Measurements from ENCODE around the gene TNS3. TPM values are rescaled to one million over a fixed set of nuclear protein-coding genes. Genes with fewer than 3 reads are reported as not detected.

TNS3 gene
- total RNA-seq, 1 donor from 2014 or later = 92.9 TPM

GRCh38 chr7:47549916-47550315 lies 32.0 kb downstream of the TNS3 start:
- peaks cover 29% of the 10 kb centered on the region for H4K20me1 ChIP-seq (ENCODE audit: insufficient read depth, low read length)
- H3K9me3 ChIP-seq (ENCODE audit: insufficient read depth, low read depth, low read length) = no peaks in the 10 kb centered on the region
- FAIRE-seq (no peak), DNase-seq (ENCODE audit: low read depth) (no peak)
- no peak overlapping the region for H3K4me3 ChIP-seq (ENCODE audit: insufficient read depth, low read depth, low read length)
- H3K4me3 Mint-ChIP-seq (ENCODE audit: unreplicated experiment) = no peak overlapping the region
- H3K4me1 Mint-ChIP-seq (ENCODE audit: low read depth, unreplicated experiment) = peaks cover 21% of the 10 kb centered on the region
- H3K27ac Mint-ChIP-seq (ENCODE audit: unreplicated experiment) = no peak overlapping the region
- no peak overlapping the region for H2AFZ ChIP-seq (ENCODE audit: low read depth, low read length)
- H3K27me3 Mint-ChIP-seq (ENCODE audit: low read depth, unreplicated experiment) = no peaks in the 10 kb centered on the region
- H3K36me3 ChIP-seq (ENCODE audit: insufficient read depth, low read length) = no peaks in the 10 kb centered on the region
- peaks cover 3% of the 10 kb centered on the region for H3K9me3 Mint-ChIP-seq (ENCODE audit: unreplicated experiment)
- no peak overlapping the region for H3K4me2 ChIP-seq (ENCODE audit: low read length)
- peaks cover 48% of the 10 kb centered on the region for H3K79me2 ChIP-seq (ENCODE audit: insufficient read depth, low read length)
- peaks cover 17% of the 10 kb centered on the region for H3K36me3 Mint-ChIP-seq (ENCODE audit: low read depth, unreplicated experiment)
- H3K27me3 ChIP-seq (ENCODE audit: insufficient read depth, low read length) = no peaks in the 10 kb centered on the region
- no peak for TF ChIP-seq CTCF (IDR thresholded peaks at IDR 0.05; ENCODE audit: insufficient read depth, low read depth, low read length)
- no peak for TF ChIP-seq EZH2 (IDR thresholded peaks at IDR 0.05; ENCODE audit: insufficient read depth, low read length)
- peaks cover 17% of the 10 kb centered on the region for H3K4me1 ChIP-seq (ENCODE audit: insufficient read depth, low read length)
- H3K27ac ChIP-seq (ENCODE audit: low read depth, low read length) = no peak overlapping the region
- no peak overlapping the region for H3K9ac ChIP-seq (ENCODE audit: low read length)

GRCh38 chr7:47549397-47549796 lies 32.5 kb downstream of the TNS3 start:
- Mint-ChIP-seq H3K27ac (ENCODE audit: unreplicated experiment) (peak overlapping the region; percentile 31), H3K27me3 (ENCODE audit: low read depth, unreplicated experiment) (no peaks in the 10 kb centered on the region), H3K4me3 (ENCODE audit: unreplicated experiment) (no peak overlapping the region), H3K9me3 (ENCODE audit: unreplicated experiment) (peaks cover 3% of the 10 kb centered on the region), H3K36me3 (ENCODE audit: low read depth, unreplicated experiment) (peaks cover 19% of the 10 kb centered on the region), H3K4me1 (ENCODE audit: low read depth, unreplicated experiment) (peaks cover 21% of the 10 kb centered on the region)
- Histone ChIP-seq H4K20me1 (ENCODE audit: insufficient read depth, low read length) (peaks cover 32% of the 10 kb centered on the region), H3K9ac (ENCODE audit: low read length) (no peak overlapping the region), H3K9me3 (ENCODE audit: insufficient read depth, low read depth, low read length) (no peaks in the 10 kb centered on the region), H3K27me3 (ENCODE audit: insufficient read depth, low read length) (no peaks in the 10 kb centered on the region), H3K79me2 (ENCODE audit: insufficient read depth, low read length) (peaks cover 49% of the 10 kb centered on the region), H3K4me2 (ENCODE audit: low read length) (no peak overlapping the region), H3K36me3 (ENCODE audit: insufficient read depth, low read length) (no peaks in the 10 kb centered on the region), H3K4me1 (ENCODE audit: insufficient read depth, low read length) (peaks cover 17% of the 10 kb centered on the region), H3K4me3 (ENCODE audit: insufficient read depth, low read depth, low read length) (no peak overlapping the region), H3K27ac (ENCODE audit: low read depth, low read length) (no peak overlapping the region), H2AFZ (ENCODE audit: low read depth, low read length) (no peak overlapping the region)
- TF ChIP-seq EZH2 (IDR thresholded peaks at IDR 0.05; ENCODE audit: insufficient read depth, low read length) (no peak), CTCF (IDR thresholded peaks at IDR 0.05; ENCODE audit: insufficient read depth, low read depth, low read length) (no peak)
- DNase-seq (ENCODE audit: low read depth) (no peak), FAIRE-seq (no peak)

GRCh38 chr7:47548546-47548945 lies 33.4 kb downstream of the TNS3 start:
- peaks cover 3% of the 10 kb centered on the region for H3K9me3 Mint-ChIP-seq (ENCODE audit: unreplicated experiment)

More at GRCh38 chr7:47548546-47548945, 33.4 kb downstream of the TNS3 start:
- Mint-ChIP-seq H3K27me3 (ENCODE audit: low read depth, unreplicated experiment) (no peaks in the 10 kb centered on the region), H3K27ac (ENCODE audit: unreplicated experiment) (no peak overlapping the region), H3K36me3 (ENCODE audit: low read depth, unreplicated experiment) (peaks cover 19% of the 10 kb centered on the region), H3K4me1 (ENCODE audit: low read depth, unreplicated experiment) (peaks cover 23% of the 10 kb centered on the region), H3K4me3 (ENCODE audit: unreplicated experiment) (no peak overlapping the region)
- FAIRE-seq = no peak
- no peak overlapping the region for H2AFZ ChIP-seq (ENCODE audit: low read depth, low read length)
- H3K4me3 ChIP-seq (ENCODE audit: insufficient read depth, low read depth, low read length) = no peak overlapping the region
- DNase-seq (ENCODE audit: low read depth) = no peak
- no peak overlapping the region for H3K4me2 ChIP-seq (ENCODE audit: low read length)
- no peaks in the 10 kb centered on the region for H3K9me3 ChIP-seq (ENCODE audit: insufficient read depth, low read depth, low read length)
- peaks cover 54% of the 10 kb centered on the region for H3K79me2 ChIP-seq (ENCODE audit: insufficient read depth, low read length)
- H3K9ac ChIP-seq (ENCODE audit: low read length) = no peak overlapping the region
- no peaks in the 10 kb centered on the region for H3K27me3 ChIP-seq (ENCODE audit: insufficient read depth, low read length)
- H3K27ac ChIP-seq (ENCODE audit: low read depth, low read length) = no peak overlapping the region
- H3K36me3 ChIP-seq (ENCODE audit: insufficient read depth, low read length) = no peaks in the 10 kb centered on the region
- H3K4me1 ChIP-seq (ENCODE audit: insufficient read depth, low read length) = peaks cover 17% of the 10 kb centered on the region
- H4K20me1 ChIP-seq (ENCODE audit: insufficient read depth, low read length) = peaks cover 34% of the 10 kb centered on the region
- TF ChIP-seq CTCF (IDR thresholded peaks at IDR 0.05; ENCODE audit: insufficient read depth, low read depth, low read length) = no peak
- TF ChIP-seq EZH2 (IDR thresholded peaks at IDR 0.05; ENCODE audit: insufficient read depth, low read length) = no peak
